ENCODE results near the gene DNAJC3.
"Not testable (repeated sequence)": the region's sequence is repeated elsewhere in the genome, so short reads cannot be mapped to it uniquely, and the experiment has no call there.

DNAJC3 gene

DNA sequence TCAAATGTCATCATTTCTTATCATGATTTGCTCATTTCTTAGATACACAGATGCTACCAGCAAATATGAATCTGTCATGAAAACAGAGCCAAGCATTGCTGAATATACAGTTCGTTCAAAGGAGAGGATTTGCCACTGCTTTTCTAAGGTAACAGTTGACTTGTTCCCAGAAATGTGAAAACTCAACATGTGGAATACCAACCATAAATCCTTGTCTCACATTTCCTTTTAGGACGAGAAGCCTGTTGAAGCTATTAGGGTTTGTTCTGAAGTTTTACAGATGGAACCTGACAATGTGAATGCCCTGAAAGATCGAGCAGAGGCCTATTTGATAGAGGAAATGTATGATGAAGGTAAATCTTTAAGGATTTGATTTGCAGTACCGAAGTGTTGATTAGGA is 86.7 kb downstream of the DNAJC3 start:
- Histone ChIP-seq H3K4me1 (no peaks in the 10 kb centered on the region), H3K36me3 (peaks cover 5% of the 10 kb centered on the region; the same call in 1 of the 2 replicates), H3K27me3 (no peaks in the 10 kb centered on the region), H3K9me3 (no peaks in the 10 kb centered on the region), H3K4me3 (ENCODE audit: low read depth, low read length) (no peak overlapping the region)
- DNase-seq, result no peak
- TF ChIP-seq, protein P1, sequence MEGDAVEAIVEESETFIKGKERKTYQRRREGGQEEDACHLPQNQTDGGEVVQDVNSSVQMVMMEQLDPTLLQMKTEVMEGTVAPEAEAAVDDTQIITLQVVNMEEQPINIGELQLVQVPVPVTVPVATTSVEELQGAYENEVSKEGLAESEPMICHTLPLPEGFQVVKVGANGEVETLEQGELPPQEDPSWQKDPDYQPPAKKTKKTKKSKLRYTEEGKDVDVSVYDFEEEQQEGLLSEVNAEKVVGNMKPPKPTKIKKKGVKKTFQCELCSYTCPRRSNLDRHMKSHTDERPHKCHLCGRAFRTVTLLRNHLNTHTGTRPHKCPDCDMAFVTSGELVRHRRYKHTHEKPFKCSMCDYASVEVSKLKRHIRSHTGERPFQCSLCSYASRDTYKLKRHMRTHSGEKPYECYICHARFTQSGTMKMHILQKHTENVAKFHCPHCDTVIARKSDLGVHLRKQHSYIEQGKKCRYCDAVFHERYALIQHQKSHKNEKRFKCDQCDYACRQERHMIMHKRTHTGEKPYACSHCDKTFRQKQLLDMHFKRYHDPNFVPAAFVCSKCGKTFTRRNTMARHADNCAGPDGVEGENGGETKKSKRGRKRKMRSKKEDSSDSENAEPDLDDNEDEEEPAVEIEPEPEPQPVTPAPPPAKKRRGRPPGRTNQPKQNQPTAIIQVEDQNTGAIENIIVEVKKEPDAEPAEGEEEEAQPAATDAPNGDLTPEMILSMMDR (IDR thresholded peaks at IDR 0.05; ENCODE audit: low read depth, low read length), result no peak

DNA sequence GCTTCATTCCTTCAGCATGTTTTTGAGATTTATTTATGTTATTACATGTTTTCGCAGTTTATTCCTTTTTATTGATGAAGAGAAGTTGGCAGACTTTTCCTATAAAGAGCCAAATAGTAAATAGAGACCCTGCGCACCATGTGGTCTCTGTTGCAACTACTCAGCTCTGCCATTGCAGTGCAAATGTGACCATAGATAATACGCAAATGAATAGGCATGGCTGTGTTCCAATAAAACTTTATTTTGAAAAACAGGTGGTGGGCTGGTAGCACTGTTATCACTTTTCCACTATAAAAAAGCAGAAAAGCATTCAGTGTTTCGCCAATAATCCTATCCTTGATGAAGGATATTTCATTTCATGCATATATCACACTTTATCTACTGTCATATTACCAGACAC is 95.0 kb downstream of the DNAJC3 start:
- TF ChIP-seq, protein P1 (IDR thresholded peaks at IDR 0.05; ENCODE audit: low read depth, low read length), result no peak
- Histone ChIP-seq H3K9me3 (no peaks in the 10 kb centered on the region), H3K4me1 (no peaks in the 10 kb centered on the region), H3K36me3 (no peaks in the 10 kb centered on the region), H3K27me3 (no peaks in the 10 kb centered on the region), H3K4me3 (ENCODE audit: low read depth, low read length) (no peak overlapping the region)
- DNase-seq, result no peak

DNA sequence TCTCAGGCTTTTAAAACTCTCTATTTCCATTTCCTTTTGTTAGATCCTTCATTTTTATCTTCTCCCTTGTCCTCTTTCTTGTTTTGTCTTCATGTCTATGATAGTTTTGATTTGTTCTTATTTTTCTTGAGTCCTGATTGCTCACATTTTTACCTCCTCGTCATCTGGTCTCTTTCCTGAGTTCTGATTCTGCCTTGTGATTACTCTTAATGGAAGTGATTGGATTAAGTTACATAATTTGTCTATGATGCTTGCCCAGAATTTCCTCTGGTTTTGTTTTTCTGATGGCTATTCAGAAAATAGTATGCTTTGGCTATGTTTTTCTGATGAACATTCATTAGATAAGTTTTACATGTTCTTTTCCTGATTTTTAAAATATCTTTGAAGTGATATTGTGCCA is 102.6 kb downstream of the DNAJC3 start:
- no peak for DNase-seq
- Histone ChIP-seq H3K4me3 (ENCODE audit: low read depth, low read length) (no peak overlapping the region), H3K4me1 (peaks cover 8% of the 10 kb centered on the region), H3K9me3 (no peaks in the 10 kb centered on the region), H3K27me3 (no peaks in the 10 kb centered on the region), H3K36me3 (peaks cover 8% of the 10 kb centered on the region; the same call in 1 of the 2 replicates)
- TF ChIP-seq, protein P1 (IDR thresholded peaks at IDR 0.05; ENCODE audit: low read depth, low read length), result no peak

DNA sequence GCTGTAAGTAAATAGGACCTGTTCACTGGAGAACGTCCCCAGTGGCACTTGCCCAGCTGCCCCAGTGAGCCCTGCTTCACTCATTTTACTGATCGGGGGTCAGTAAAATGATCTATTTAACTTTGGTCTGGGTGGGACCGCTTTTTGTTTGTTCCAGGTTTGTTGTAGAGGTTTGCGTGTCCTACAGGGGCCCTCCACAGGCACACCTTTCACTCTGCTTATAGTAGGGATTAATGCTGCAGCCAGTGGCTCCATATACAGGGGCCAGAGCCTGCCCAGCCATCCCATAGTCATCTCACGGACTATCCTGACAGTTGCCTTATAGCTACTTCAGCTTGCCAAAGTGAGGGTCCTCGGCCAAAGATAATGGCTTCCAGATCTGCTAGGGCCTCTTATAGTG is 104.1 kb downstream of the DNAJC3 start:
- TF ChIP-seq, protein P1 (IDR thresholded peaks at IDR 0.05; ENCODE audit: low read depth, low read length), result no peak
- Histone ChIP-seq H3K4me3 (ENCODE audit: low read depth, low read length) (no peak overlapping the region), H3K9me3 (no peaks in the 10 kb centered on the region), H3K4me1 (peaks cover 8% of the 10 kb centered on the region), H3K36me3 (peaks cover 8% of the 10 kb centered on the region; the same call in 1 of the 2 replicates), H3K27me3 (no peaks in the 10 kb centered on the region)
- DNase-seq, result no peak

DNA sequence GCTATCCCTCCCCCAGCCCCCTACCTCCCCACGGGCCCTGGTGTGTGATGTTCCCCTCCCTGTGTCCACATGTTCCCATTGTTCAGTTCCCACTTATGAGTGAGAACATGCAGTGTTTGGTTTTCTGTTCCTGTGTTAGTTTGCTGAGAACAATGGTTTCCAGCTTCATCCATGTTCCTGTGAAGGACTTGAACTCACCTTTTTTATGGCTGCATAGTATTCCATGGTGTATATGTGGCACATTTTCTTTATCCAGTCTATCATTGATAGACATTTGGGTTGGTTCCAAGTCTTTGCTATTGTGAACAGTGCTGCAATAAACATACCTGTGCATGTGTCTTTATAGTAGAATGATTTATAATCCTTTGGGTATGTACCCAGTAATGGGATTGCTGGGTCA is 105.0 kb downstream of the DNAJC3 start:
- DNase-seq; H3K9me3 ChIP-seq; H3K4me1 ChIP-seq; H3K4me3 ChIP-seq (ENCODE audit: low read depth, low read length); H3K27me3 ChIP-seq; H3K36me3 ChIP-seq: not testable (repeated sequence)

DNA sequence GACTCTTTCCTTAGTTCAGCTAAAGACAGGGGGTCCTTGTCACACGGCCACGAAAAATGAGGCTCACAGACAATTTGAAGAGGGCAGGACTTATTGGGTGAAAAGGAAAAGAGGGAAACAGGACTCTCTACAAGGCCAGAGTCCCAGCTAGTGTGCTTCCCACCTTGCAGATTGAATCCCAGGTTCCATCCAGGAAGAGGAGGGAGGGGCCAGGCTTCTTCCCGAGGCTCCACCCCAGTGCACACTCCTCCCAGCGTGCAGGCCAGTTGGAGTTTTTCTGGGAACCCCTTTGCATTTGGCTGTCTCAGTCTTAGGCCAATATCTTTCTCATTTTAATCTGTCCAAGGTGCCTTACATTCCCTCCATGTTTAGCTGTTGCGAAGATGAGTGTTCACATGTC is 106.8 kb downstream of the DNAJC3 start:
- TF ChIP-seq, protein P1 (IDR thresholded peaks at IDR 0.05; ENCODE audit: low read depth, low read length), result no peak
- Histone ChIP-seq H3K4me1 (peaks cover 8% of the 10 kb centered on the region), H3K27me3 (no peaks in the 10 kb centered on the region), H3K36me3 (peaks cover 3% of the 10 kb centered on the region; the same call in 1 of the 2 replicates), H3K9me3 (no peaks in the 10 kb centered on the region), H3K4me3 (ENCODE audit: low read depth, low read length) (no peak overlapping the region)
- DNase-seq, result no peak

Data from BE2C (cell line).